SK-N-SH treated with all-trans-retinoic acid at 6 μM for 48 hours (cell line): ENCODE results near the gene ARR3.

ENCODE experiments used
- ATAC-seq: fragments of 200-7000 bp; cut with Tn5 transposase; 3 replicates; pipeline ENCODE4 v1.9.1; 2020; ENCODE audit warnings: mild to moderate bottlenecking, moderate library complexity
- ARNTL ChIP-seq: fragments of 450-650 bp; formaldehyde crosslinking; IDR thresholded peaks from 2 replicates; pipeline ENCODE4 v1.5.0; 2020; ENCODE audit warnings: low read depth, mild to moderate bottlenecking, moderate library complexity, borderline replicate concordance
- CSDC2 ChIP-seq: fragments of 250-450 bp; sonication (Bioruptor Pico); IDR thresholded peaks from 2 replicates; pipeline ENCODE4 v1.5.0; 2020; ENCODE audit warnings: mild to moderate bottlenecking, moderate library complexity
- ESRRG ChIP-seq: fragments of 250-450 bp; sonication (Bioruptor Pico); IDR thresholded peaks from 2 replicates; pipeline ENCODE4 v1.6.1; 2021; ENCODE audit warnings: mild to moderate bottlenecking
- GLIS3 ChIP-seq: fragments of 250-450 bp; sonication (Bioruptor Pico); IDR thresholded peaks from 2 replicates; pipeline ENCODE4 v1.5.0; 2020; ENCODE audit warnings: mild to moderate bottlenecking, moderate library complexity
- ISL1 ChIP-seq: fragments of 250-450 bp; sonication (Bioruptor Pico); IDR thresholded peaks from 2 replicates; pipeline ENCODE4 v2.1.2; 2022; ENCODE audit warnings: mild to moderate bottlenecking, moderate library complexity
- PPARA ChIP-seq: fragments of 250-450 bp; sonication (Bioruptor Pico); IDR thresholded peaks from 2 replicates; pipeline ENCODE4 v1.5.0; 2020; ENCODE audit warnings: mild to moderate bottlenecking, borderline replicate concordance
- TCF4 ChIP-seq: fragments of 250-450 bp; sonication (Bioruptor Pico); IDR thresholded peaks from 2 replicates; pipeline ENCODE4 v1.8.0; 2021; ENCODE audit warnings: mild to moderate bottlenecking, moderate library complexity, borderline replicate concordance
- TOX ChIP-seq: fragments of 250-450 bp; sonication (Bioruptor Pico); IDR thresholded peaks from 2 replicates; pipeline ENCODE4 v1.8.0; 2021; ENCODE audit warnings: mild to moderate bottlenecking, moderate library complexity, borderline replicate concordance
- ZC3H10 ChIP-seq: fragments of 250-450 bp; sonication (Bioruptor Pico); IDR thresholded peaks from 2 replicates; pipeline ENCODE4 v1.5.1; 2021; ENCODE audit warnings: mild to moderate bottlenecking, moderate library complexity
- ZFP3 ChIP-seq: fragments of 250-450 bp; sonication (Bioruptor Pico); IDR thresholded peaks from 2 replicates; pipeline ENCODE4 v1.5.0; 2020; ENCODE audit warnings: mild to moderate bottlenecking, moderate library complexity
- ZFP30 ChIP-seq: fragments of 450-650 bp; formaldehyde crosslinking; IDR thresholded peaks from 2 replicates; pipeline ENCODE4 v1.5.0; 2022; ENCODE audit warnings: mild to moderate bottlenecking, moderate library complexity
- ZNF70 ChIP-seq: fragments of 450-650 bp; formaldehyde crosslinking; IDR thresholded peaks from 2 replicates; pipeline ENCODE4 v1.5.0; 2020; ENCODE audit warnings: mild to moderate bottlenecking, moderate library complexity
- ZNF8 ChIP-seq: fragments of 450-650 bp; formaldehyde crosslinking; IDR thresholded peaks from 2 replicates; pipeline ENCODE4 v1.5.0; 2020; ENCODE audit warnings: mild to moderate bottlenecking, moderate library complexity
- TF ChIP-seq, protein P1 (sequence below): fragments of 250-450 bp; sonication (Bioruptor Pico); IDR thresholded peaks from 2 replicates; pipeline ENCODE4 v1.5.1; 2021; ENCODE audit warnings: mild to moderate bottlenecking, moderate library complexity
- TF ChIP-seq, protein P2 (sequence below): fragments of 250-450 bp; sonication (Bioruptor Pico); IDR thresholded peaks from 2 replicates; pipeline ENCODE4 v1.8.0; 2020; ENCODE audit warnings: mild to moderate bottlenecking, moderate library complexity, borderline replicate concordance
- TF ChIP-seq, protein P3 (sequence below): fragments of 250-450 bp; sonication (Bioruptor Pico); IDR thresholded peaks from 2 replicates; pipeline ENCODE4 v1.5.1; 2020; ENCODE audit warnings: low read depth, mild to moderate bottlenecking, moderate library complexity
- TF ChIP-seq, protein P4 (sequence below): fragments of 250-450 bp; sonication (Bioruptor Pico); IDR thresholded peaks from 2 replicates; pipeline ENCODE4 v1.8.0; 2021; ENCODE audit warnings: low read depth, mild to moderate bottlenecking, moderate library complexity, borderline replicate concordance
- TF ChIP-seq, protein P5 (sequence below): fragments of 250-450 bp; sonication (Bioruptor Pico); IDR thresholded peaks from 2 replicates; pipeline ENCODE4 v1.5.0; 2020; ENCODE audit warnings: mild to moderate bottlenecking, moderate library complexity

The ARR3 gene

DNA sequence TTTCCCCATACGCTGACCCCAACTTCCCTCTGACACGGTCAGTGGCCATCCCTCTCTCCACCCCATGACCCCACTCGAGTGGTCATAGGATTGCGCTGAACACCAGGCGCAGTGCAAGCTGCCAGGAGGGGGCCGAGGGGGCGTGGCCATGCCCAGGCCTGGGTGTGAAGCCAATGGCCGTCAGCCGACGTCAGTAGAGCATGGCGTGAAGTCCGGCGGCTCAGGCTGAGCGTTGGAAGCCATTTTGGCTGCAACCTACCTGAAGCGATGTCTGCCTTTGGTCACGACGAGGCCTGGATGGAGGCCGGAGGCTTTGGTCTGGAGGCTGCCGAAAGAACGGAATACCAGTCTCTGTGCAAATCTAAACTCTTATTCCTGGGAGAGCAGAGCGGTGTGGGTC, 13.8 kb downstream of the ARR3 start, which contains the start of gene RAB41 (continued):
- TF ChIP-seq, protein P1, sequence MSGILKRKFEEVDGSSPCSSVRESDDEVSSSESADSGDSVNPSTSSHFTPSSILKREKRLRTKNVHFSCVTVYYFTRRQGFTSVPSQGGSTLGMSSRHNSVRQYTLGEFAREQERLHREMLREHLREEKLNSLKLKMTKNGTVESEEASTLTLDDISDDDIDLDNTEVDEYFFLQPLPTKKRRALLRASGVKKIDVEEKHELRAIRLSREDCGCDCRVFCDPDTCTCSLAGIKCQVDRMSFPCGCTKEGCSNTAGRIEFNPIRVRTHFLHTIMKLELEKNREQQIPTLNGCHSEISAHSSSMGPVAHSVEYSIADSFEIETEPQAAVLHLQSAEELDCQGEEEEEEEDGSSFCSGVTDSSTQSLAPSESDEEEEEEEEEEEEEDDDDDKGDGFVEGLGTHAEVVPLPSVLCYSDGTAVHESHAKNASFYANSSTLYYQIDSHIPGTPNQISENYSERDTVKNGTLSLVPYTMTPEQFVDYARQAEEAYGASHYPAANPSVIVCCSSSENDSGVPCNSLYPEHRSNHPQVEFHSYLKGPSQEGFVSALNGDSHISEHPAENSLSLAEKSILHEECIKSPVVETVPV (CRISPR knock-in tag): no peak
- TF ChIP-seq PPARA (no peak), ZFP3 (CRISPR knock-in tag) (no peak)

DNA sequence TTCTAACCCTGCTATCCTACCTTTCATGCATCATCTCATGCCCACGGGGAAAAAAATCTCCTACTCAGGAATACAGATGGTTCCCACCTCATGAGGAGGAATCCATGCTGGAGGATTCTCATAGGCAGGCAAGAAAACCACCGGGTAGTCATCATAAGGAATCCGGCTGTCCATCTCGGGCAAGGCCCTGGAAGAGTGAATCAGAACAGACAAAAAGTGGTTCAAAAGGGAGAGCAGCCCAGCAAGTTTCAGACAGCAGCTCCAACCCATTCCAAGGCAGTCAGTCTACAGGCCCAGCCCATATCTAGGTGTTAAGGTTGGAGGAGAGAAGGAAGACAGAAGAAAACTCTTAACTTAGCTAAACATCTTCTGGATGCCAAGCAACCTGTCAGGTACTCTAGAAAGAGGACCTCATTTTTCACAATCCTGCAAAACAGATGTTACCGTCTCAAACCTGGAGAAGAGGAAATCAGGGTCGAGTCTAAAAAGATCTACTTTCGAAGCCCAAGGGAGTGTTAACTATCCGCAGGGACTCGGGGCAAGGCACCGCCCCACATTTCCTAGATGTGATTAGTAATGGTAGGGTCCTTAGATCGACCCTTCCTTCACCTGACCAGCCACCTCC, 21.1 kb downstream of the ARR3 start:
- TF ChIP-seq TCF4 (CRISPR knock-in tag) (no peak), ZNF70 (peak; percentile 94), ESRRG (no peak)
- no peak; the same call in 1 of the 3 replicates for ATAC-seq

DNA sequence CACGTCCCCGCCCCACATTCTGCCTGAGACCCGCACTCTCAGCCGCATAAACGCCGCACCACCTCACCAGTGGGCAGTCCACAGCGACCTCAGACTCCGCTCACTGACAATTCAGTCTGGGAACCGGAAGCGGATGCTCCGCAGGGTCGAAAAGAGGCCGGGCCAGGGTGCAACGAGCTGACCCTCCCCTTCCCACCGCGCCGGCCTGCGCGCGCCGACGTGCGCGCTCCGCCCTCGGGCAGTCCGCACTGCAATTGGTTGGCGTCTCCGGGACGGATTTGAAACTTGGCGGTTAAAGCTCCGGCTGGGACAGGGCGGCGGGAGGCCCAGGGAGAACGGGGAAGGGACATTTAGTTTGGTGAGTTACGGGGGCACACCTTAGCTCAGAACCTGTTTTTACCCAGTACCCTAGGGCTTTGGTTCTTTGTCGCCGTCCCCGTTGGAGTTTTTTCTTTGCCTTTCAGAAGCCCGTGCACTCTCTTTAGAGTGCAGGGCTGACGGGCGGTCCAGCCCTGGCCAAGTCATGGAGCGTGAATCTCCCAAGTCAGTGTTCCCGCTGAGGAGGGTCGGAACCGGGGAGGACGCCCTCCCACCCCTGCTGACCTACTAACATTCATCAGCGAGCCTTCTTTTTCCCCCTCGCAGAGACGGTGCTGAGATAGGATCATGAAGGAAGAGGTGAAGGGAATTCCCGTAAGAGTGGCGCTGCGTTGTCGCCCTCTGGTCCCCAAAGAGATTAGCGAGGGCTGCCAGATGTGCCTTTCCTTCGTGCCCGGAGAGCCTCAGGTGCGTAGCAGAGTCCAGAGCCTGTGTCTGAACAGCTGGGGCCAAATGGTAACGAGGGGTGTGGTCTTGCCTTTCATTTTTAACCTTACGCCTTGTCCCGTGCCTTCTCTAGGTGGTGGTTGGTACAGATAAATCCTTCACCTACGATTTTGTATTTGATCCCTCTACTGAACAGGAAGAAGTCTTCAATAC, 21.9 kb downstream of the ARR3 start, which contains the start of the genes KIF4A and PDZD11:
Gene KIF4A, plus strand, starts transcription at position 312 of the 978 bp plus-strand sequence. Its CDS starts 355 bp downstream, at position 667.
Gene PDZD11, minus strand, starts transcription at position 135 of the 978 bp plus-strand sequence. CDS start 586 bp downstream, outside the sequence.
- ATAC-seq: peak; percentile 98

DNA sequence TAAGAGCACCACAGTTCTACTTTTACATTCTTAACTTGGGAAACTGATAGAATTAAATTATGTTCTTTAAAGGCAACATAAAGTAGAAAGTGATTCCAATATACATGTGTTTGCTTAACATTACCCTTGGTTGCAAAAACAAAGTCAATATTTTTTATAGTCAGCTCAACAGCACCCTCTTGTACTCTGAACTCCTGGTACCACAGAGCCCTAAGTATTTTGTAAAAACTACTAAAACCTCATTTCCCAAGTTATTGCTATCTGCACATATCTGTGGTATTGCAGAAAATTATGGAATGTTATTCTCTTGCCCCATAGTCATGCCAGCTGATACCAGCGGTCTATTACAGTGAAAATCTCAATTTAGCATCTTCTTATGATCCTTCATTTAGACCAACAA, 24.7 kb downstream of the ARR3 start:
- TF ChIP-seq, protein P2, sequence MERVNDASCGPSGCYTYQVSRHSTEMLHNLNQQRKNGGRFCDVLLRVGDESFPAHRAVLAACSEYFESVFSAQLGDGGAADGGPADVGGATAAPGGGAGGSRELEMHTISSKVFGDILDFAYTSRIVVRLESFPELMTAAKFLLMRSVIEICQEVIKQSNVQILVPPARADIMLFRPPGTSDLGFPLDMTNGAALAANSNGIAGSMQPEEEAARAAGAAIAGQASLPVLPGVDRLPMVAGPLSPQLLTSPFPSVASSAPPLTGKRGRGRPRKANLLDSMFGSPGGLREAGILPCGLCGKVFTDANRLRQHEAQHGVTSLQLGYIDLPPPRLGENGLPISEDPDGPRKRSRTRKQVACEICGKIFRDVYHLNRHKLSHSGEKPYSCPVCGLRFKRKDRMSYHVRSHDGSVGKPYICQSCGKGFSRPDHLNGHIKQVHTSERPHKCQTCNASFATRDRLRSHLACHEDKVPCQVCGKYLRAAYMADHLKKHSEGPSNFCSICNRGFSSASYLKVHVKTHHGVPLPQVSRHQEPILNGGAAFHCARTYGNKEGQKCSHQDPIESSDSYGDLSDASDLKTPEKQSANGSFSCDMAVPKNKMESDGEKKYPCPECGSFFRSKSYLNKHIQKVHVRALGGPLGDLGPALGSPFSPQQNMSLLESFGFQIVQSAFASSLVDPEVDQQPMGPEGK (CRISPR knock-in tag): no peak
- TF ChIP-seq ISL1 (CRISPR knock-in tag): no peak
- TF ChIP-seq ZNF8 (CRISPR knock-in tag): no peak
- no peak for TF ChIP-seq PPARA
- no peak for TF ChIP-seq TOX
- TF ChIP-seq, protein P3, sequence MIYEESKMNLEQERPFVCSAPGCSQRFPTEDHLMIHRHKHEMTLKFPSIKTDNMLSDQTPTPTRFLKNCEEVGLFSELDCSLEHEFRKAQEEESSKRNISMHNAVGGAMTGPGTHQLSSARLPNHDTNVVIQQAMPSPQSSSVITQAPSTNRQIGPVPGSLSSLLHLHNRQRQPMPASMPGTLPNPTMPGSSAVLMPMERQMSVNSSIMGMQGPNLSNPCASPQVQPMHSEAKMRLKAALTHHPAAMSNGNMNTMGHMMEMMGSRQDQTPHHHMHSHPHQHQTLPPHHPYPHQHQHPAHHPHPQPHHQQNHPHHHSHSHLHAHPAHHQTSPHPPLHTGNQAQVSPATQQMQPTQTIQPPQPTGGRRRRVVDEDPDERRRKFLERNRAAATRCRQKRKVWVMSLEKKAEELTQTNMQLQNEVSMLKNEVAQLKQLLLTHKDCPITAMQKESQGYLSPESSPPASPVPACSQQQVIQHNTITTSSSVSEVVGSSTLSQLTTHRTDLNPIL: no peak
- TF ChIP-seq ZFP30 (CRISPR knock-in tag): no peak
- no peak for TF ChIP-seq ARNTL (CRISPR knock-in tag)
- TF ChIP-seq ZC3H10 (CRISPR knock-in tag): no peak
- TF ChIP-seq, protein P4, sequence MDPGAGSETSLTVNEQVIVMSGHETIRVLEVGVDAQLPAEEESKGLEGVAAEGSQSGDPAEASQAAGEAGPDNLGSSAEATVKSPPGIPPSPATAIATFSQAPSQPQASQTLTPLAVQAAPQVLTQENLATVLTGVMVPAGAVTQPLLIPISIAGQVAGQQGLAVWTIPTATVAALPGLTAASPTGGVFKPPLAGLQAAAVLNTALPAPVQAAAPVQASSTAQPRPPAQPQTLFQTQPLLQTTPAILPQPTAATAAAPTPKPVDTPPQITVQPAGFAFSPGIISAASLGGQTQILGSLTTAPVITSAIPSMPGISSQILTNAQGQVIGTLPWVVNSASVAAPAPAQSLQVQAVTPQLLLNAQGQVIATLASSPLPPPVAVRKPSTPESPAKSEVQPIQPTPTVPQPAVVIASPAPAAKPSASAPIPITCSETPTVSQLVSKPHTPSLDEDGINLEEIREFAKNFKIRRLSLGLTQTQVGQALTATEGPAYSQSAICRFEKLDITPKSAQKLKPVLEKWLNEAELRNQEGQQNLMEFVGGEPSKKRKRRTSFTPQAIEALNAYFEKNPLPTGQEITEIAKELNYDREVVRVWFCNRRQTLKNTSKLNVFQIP (CRISPR knock-in tag): no peak
- TF ChIP-seq, protein P5, sequence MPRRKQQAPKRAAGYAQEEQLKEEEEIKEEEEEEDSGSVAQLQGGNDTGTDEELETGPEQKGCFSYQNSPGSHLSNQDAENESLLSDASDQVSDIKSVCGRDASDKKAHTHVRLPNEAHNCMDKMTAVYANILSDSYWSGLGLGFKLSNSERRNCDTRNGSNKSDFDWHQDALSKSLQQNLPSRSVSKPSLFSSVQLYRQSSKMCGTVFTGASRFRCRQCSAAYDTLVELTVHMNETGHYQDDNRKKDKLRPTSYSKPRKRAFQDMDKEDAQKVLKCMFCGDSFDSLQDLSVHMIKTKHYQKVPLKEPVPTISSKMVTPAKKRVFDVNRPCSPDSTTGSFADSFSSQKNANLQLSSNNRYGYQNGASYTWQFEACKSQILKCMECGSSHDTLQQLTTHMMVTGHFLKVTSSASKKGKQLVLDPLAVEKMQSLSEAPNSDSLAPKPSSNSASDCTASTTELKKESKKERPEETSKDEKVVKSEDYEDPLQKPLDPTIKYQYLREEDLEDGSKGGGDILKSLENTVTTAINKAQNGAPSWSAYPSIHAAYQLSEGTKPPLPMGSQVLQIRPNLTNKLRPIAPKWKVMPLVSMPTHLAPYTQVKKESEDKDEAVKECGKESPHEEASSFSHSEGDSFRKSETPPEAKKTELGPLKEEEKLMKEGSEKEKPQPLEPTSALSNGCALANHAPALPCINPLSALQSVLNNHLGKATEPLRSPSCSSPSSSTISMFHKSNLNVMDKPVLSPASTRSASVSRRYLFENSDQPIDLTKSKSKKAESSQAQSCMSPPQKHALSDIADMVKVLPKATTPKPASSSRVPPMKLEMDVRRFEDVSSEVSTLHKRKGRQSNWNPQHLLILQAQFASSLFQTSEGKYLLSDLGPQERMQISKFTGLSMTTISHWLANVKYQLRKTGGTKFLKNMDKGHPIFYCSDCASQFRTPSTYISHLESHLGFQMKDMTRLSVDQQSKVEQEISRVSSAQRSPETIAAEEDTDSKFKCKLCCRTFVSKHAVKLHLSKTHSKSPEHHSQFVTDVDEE (CRISPR knock-in tag): no peak
- TF ChIP-seq CSDC2 (CRISPR knock-in tag): no peak
- TF ChIP-seq, all 23 proteins: peak for 0
- ATAC-seq: peak; percentile 5; the same call in 1 of the 3 replicates

More for the DNA sequence above, 21.9 kb downstream of the ARR3 start, which contains the start of the genes KIF4A and PDZD11:
- TF ChIP-seq ZNF70 (0 out of 2 replicates have a peak, but pooled peaks have one; percentile 1), GLIS3 (CRISPR knock-in tag) (no peak)
- TF ChIP-seq, protein P4 (CRISPR knock-in tag): no peak
